ENCODE data around the gene OR7A5.
"Not testable (repeated sequence)": the region's sequence is repeated elsewhere in the genome, so short reads cannot be mapped to it uniquely, and the experiment has no call there.

OR7A5 gene

DNA sequence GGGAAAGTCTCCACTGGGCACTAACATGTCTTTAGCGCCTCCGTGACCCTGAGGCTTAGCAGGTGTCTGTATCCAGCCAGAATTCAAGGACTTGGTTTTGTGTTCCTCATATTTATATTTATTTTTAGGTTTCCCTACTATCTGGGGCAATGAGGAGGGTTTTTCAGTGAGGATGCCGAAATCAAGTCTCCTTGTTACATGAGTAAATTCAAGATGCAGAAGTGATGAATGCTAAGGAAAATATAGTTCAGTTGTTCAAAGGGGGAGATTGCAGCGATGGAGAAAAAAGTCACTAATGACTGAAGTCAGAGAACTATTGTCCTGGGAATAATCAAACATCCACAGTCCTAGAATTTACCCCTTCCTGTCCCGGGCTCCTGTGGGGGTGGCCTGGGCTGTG, 55.8 kb downstream of the OR7A5 start:
- no peak for DNase-seq (ENCODE audit: low read depth, low spot score)
- ChIA-PET POLR2A (no interaction called here), CTCF (no interaction called here)
- TF ChIP-seq, protein P1, sequence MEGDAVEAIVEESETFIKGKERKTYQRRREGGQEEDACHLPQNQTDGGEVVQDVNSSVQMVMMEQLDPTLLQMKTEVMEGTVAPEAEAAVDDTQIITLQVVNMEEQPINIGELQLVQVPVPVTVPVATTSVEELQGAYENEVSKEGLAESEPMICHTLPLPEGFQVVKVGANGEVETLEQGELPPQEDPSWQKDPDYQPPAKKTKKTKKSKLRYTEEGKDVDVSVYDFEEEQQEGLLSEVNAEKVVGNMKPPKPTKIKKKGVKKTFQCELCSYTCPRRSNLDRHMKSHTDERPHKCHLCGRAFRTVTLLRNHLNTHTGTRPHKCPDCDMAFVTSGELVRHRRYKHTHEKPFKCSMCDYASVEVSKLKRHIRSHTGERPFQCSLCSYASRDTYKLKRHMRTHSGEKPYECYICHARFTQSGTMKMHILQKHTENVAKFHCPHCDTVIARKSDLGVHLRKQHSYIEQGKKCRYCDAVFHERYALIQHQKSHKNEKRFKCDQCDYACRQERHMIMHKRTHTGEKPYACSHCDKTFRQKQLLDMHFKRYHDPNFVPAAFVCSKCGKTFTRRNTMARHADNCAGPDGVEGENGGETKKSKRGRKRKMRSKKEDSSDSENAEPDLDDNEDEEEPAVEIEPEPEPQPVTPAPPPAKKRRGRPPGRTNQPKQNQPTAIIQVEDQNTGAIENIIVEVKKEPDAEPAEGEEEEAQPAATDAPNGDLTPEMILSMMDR (IDR thresholded peaks at IDR 0.05; ENCODE audit: insufficient read depth, low read length, missing control alignments): no peak
- H3K4me3 ChIP-seq (ENCODE audit: low read depth, low read length): no peak overlapping the region

DNA sequence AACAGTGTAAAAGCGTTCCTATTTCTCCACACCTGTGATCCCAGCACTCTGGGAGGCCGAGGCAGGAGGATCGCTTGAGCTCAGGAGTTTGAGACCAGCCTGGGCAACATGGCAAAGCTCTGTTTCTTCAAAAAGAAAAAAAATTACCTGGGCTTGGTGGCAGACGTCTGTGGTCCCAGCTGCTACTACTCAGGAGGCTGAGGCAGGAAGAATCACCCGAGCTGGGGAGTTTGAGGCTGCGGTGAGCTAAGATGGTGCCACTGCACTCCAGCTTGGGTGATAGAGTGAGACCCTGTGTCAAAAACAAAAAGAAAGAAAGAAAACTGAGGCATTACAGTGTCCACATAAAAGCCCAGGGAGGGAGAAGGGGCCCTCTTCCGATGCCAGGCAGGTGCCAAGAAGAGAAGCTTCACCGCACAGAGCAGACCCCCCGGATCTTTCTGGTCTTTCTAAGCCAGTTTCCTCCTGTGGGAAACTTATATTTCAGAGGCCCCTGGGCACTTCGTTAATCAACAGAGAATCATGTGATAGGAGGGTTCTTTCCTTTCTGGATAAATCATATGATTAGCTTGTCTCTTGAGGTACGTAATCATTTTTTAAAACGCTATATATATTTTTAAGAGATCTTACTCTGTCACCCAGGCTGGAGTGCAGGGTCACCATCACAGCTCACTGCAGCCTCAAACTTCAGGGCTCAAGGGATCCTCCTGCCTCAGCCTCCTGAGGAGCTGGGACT, 56.7 kb downstream of the OR7A5 start, which contains the start of gene ADGRE2:
TSS of gene ADGRE2 (minus strand) at position 451 of the 736 bp plus-strand sequence. CDS start 1,804 bp downstream, outside the sequence.
- H3K4me3 ChIP-seq (ENCODE audit: low read depth, low read length); DNase-seq (ENCODE audit: low read depth, low spot score); CTCF ChIA-PET; POLR2A ChIA-PET: not testable (repeated sequence)

DNA sequence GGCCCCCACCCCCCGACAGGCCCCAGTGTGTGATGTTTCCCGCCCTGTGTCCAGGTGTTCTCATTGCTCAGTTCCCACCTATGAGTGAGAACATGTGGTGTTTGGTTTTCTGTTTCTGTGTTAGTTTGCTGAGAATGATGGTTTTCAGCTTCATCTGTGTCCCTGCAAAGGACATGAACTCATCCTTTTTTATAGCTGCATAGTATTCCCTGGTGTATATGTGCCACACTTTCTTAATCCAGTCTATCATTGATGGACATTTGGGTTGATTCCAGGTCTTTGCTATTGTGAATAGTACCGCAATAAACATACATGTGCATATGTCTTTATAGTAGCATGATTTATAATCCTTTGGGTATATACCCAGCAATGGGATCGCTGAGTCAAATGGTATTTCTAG, 57.3 kb downstream of the OR7A5 start:
- H3K4me3 ChIP-seq (ENCODE audit: low read depth, low read length); DNase-seq (ENCODE audit: low read depth, low spot score); POLR2A ChIA-PET; CTCF ChIA-PET: not testable (repeated sequence)

All from AG04449 (cell line).